H1 (cell line): ENCODE measurements around the gene AFF4. TPM values are rescaled to one million over a fixed set of nuclear protein-coding genes. Genes with fewer than 3 reads are reported as not detected.

ENCODE experiments used
- CTCF ChIA-PET: fragments of 300-600 bp; sonication (Branson Sonifier 250); formaldehyde crosslinking; loops from one replicate; lab custom pipeline; 2021; ENCODE audit not compliant: partially characterized antibody; lab: Charles Lee
- POLR2A ChIA-PET: fragments of 300-600 bp; sonication (Branson Sonifier 250); formaldehyde crosslinking; loops from one replicate; lab custom pipeline; 2021; ENCODE audit warnings: inconsistent platforms; ENCODE audit not compliant: partially characterized antibody; lab: Charles Lee
- DNase-seq, 2 experiments: peaks; one replicate each; pipeline versions ENCODE4 v3.0.0 to v3.0.0-alpha.2; 2010 to 2022; ENCODE audit warnings: low spot score in 2 of 2, low read depth in 1 of 2, mixed read lengths in 1 of 2
- FAIRE-seq: peaks from 2 replicates; lab custom pipeline; 2011; peaks lifted over from hg19 to GRCh38; lab: Jason Lieb, UNC
- H2AFZ ChIP-seq: 2 replicates; pipeline ENCODE4 v1.8.1; 2012; ENCODE audit warnings: low read length, inconsistent platforms
- H2AK5ac ChIP-seq: 2 replicates; pipeline ENCODE4 v1.6.1; 2013; ENCODE audit warnings: low read depth, low read length
- H2BK120ac ChIP-seq: replicated peaks from 2 replicates; pipeline ENCODE3; 2013; ENCODE audit warnings: low read depth, low read length, inconsistent platforms
- H2BK12ac ChIP-seq: 2 replicates; pipeline ENCODE4 v1.6.1; 2013; ENCODE audit warnings: low read depth, low read length
- H2BK15ac ChIP-seq: 2 replicates; pipeline ENCODE4 v1.6.1; 2013; ENCODE audit warnings: low read length
- H2BK20ac ChIP-seq: 2 replicates; pipeline ENCODE4 v1.6.1; 2013; ENCODE audit warnings: low read length
- H2BK5ac ChIP-seq: 2 replicates; pipeline ENCODE4 v1.6.1; 2013; ENCODE audit warnings: low read depth, low read length
- H3K14ac ChIP-seq: 2 replicates; pipeline ENCODE4 v1.6.1; 2013; ENCODE audit warnings: inconsistent platforms; ENCODE audit not compliant: insufficient read length
- H3K18ac ChIP-seq: 2 replicates; pipeline ENCODE4 v1.6.1; 2013; ENCODE audit warnings: low read length; ENCODE audit errors: extremely low read depth
- H3K23ac ChIP-seq: 2 replicates; pipeline ENCODE4 v1.6.1; 2013; ENCODE audit warnings: inconsistent platforms; ENCODE audit not compliant: insufficient read length
- H3K23me2 ChIP-seq: 2 replicates; pipeline ENCODE4 v1.6.1; 2013; ENCODE audit warnings: low read depth, low read length
- H3K27ac ChIP-seq: 2 replicates; pipeline ENCODE4 v1.6.1; 2011; ENCODE audit warnings: low read depth, low read length, inconsistent platforms
- H3K27me3 ChIP-seq, 4 experiments: replicated peaks in 1 of 4; 1 replicate in 1 of 4; 2 replicates in 3 of 4; pipeline versions ENCODE4 v1.6.1 to v1.8.1; 2011 to 2013; ENCODE audit warnings: low read length in 3 of 4, mild to moderate bottlenecking in 3 of 4, inconsistent platforms in 2 of 4, mixed read lengths in 2 of 4, moderate library complexity in 1 of 4; ENCODE audit not compliant: control insufficient read depth in 3 of 4, insufficient read depth in 3 of 4; ENCODE audit errors: extremely low read depth in 1 of 4
- H3K36me3 ChIP-seq, 4 experiments: 2 replicates each; pipeline versions ENCODE4 v1.6.1 to v1.8.1; 2011 to 2013; ENCODE audit warnings: mild to moderate bottlenecking in 4 of 4, low read length in 3 of 4, moderate library complexity in 2 of 4, control low read depth in 1 of 4, inconsistent platforms in 1 of 4; ENCODE audit not compliant: insufficient read depth in 4 of 4, control insufficient read depth in 2 of 4
- H3K4ac ChIP-seq: replicated peaks from 2 replicates; pipeline ENCODE3; 2013; ENCODE audit warnings: low read length, low read depth, mixed read lengths, inconsistent platforms; ENCODE audit not compliant: insufficient read length
- H3K4me1 ChIP-seq, 4 experiments: replicated peaks in 1 of 4; 1 replicate in 1 of 4; 2 replicates in 3 of 4; pipeline versions ENCODE4 v1.6.1 to v1.8.1; 2011 to 2013; ENCODE audit warnings: low read length in 3 of 4, inconsistent platforms in 2 of 4, mixed read lengths in 1 of 4; ENCODE audit not compliant: insufficient read depth in 4 of 4, control insufficient read depth in 3 of 4
- H3K4me2 ChIP-seq, 2 experiments: 2 replicates each; pipeline versions ENCODE4 v1.6.1 to v1.8.1; 2011 to 2013; ENCODE audit warnings: low read depth in 2 of 2, low read length in 2 of 2, control low read depth in 1 of 2, inconsistent platforms in 1 of 2, mild to moderate bottlenecking in 1 of 2; ENCODE audit not compliant: insufficient read depth in 1 of 2
- H3K4me3 ChIP-seq, 4 experiments: fragments of 200-600, 300-600 bp in 1 of 4; sonication (generic), shearing (Covaris generic), sonication (Bioruptor Twin) in 1 of 4; 2 replicates each; pipeline versions ENCODE4 v1.5.1 to v1.8.1; 2011 to 2016; ENCODE audit warnings: low read length in 4 of 4, low read depth in 3 of 4, control low read depth in 2 of 4, inconsistent platforms in 2 of 4, mild to moderate bottlenecking in 2 of 4, mixed read lengths in 1 of 4, moderate library complexity in 1 of 4; ENCODE audit not compliant: insufficient read depth in 2 of 4; ENCODE audit errors: extremely low read depth in 1 of 4
- H3K56ac ChIP-seq: replicated peaks from 2 replicates; pipeline ENCODE3; 2013; ENCODE audit warnings: low read depth, mild to moderate bottlenecking, mixed read lengths, low read length, inconsistent platforms; ENCODE audit not compliant: insufficient read length
- H3K79me1 ChIP-seq: 2 replicates; pipeline ENCODE4 v1.6.1; 2013; ENCODE audit warnings: low read depth, low read length, control low read depth
- H3K79me2 ChIP-seq, 2 experiments: 2 replicates each; pipeline versions ENCODE4 v1.6.1 to v1.8.1; 2012 to 2013; ENCODE audit warnings: low read length in 2 of 2, mild to moderate bottlenecking in 2 of 2, inconsistent platforms in 1 of 2; ENCODE audit not compliant: insufficient read depth in 2 of 2, control insufficient read depth in 1 of 2
- H3K9ac ChIP-seq, 4 experiments: replicated peaks in 1 of 4; 1 replicate in 1 of 4; 2 replicates in 3 of 4; pipeline versions ENCODE4 v1.6.1 to v1.8.1; 2011 to 2013; ENCODE audit warnings: low read depth in 3 of 4, low read length in 3 of 4, control low read depth in 2 of 4, mild to moderate bottlenecking in 2 of 4, moderate library complexity in 2 of 4, inconsistent platforms in 1 of 4; ENCODE audit errors: extremely low read depth in 1 of 4
- H3K9me3 ChIP-seq, 2 experiments: 2 replicates each; pipeline versions ENCODE4 v1.6.1 to v1.8.1; 2012 to 2013; ENCODE audit warnings: mild to moderate bottlenecking in 2 of 2, moderate library complexity in 2 of 2, control low read depth in 1 of 2, inconsistent platforms in 1 of 2, low read depth in 1 of 2, low read length in 1 of 2, mixed read lengths in 1 of 2; ENCODE audit not compliant: insufficient read depth in 2 of 2
- H4K20me1 ChIP-seq, 2 experiments: replicated peaks in 1 of 2; 2 replicates each; pipeline versions ENCODE3 to v1.8.1; 2011 to 2013; ENCODE audit warnings: inconsistent platforms in 2 of 2, low read length in 2 of 2, mild to moderate bottlenecking in 1 of 2; ENCODE audit not compliant: insufficient read depth in 2 of 2, control insufficient read depth in 1 of 2
- H4K5ac ChIP-seq: 2 replicates; pipeline ENCODE4 v1.6.1; 2013; ENCODE audit warnings: low read length, low read depth, mixed read lengths, inconsistent platforms; ENCODE audit not compliant: insufficient read length
- H4K8ac ChIP-seq: 2 replicates; pipeline ENCODE4 v1.8.0; 2013; ENCODE audit warnings: mild to moderate bottlenecking, moderate library complexity, low read length, inconsistent platforms; ENCODE audit not compliant: insufficient read depth; ENCODE audit errors: extremely low read depth
- H4K91ac ChIP-seq: replicated peaks from 2 replicates; pipeline ENCODE3; 2013; ENCODE audit warnings: low read length, mixed read lengths, inconsistent platforms; ENCODE audit not compliant: insufficient read length
- CBX5 ChIP-seq: fragments of 300-800, 300-1000 bp; sonication (generic); IDR thresholded peaks from 2 replicates; pipeline ENCODE4 v1.7.1; 2016; ENCODE audit warnings: antibody characterized with exemption, low read length, low read depth
- MAFK ChIP-seq: IDR thresholded peaks from 2 replicates; pipeline ENCODE4 v1.6.1; 2012; ENCODE audit warnings: low read depth, mild to moderate bottlenecking, improper control_type of control experiment, low read length
- POLR2A ChIP-seq, 2 experiments: IDR thresholded peaks; 1 replicate in 1 of 2; 2 replicates in 1 of 2; pipeline ENCODE4 v1.6.1; 2011; ENCODE audit warnings: low read depth in 2 of 2, low read length in 2 of 2, mild to moderate bottlenecking in 2 of 2; ENCODE audit errors: control extremely low read depth in 1 of 2
- POLR2AphosphoS5 ChIP-seq: IDR thresholded peaks from 2 replicates; pipeline ENCODE4 v1.6.1; 2011; ENCODE audit warnings: low read depth, low read length
- SIRT6 ChIP-seq: IDR thresholded peaks from one replicate; pipeline ENCODE4 v1.7.1; 2012; ENCODE audit warnings: low read length, inconsistent platforms
- SP4 ChIP-seq: IDR thresholded peaks from 2 replicates; pipeline ENCODE4 v1.6.1; 2012; ENCODE audit warnings: low read length, inconsistent platforms
- WGBS, 2 experiments: shearing (Covaris generic) in 1 of 2; methylation state at CpG; one replicate each; pipeline versions ENCODE4 v1.1.6 to v1.1.7; 2013 to 2015; ENCODE audit warnings: low lambda C conversion rate in 2 of 2, mixed read lengths in 2 of 2, inconsistent platforms in 1 of 2, low coverage in 1 of 2, missing lambda C conversion rate in 1 of 2; ENCODE audit not compliant: insufficient replicate concordance in 2 of 2, insufficient coverage in 1 of 2, insufficient read length in 1 of 2; ENCODE audit errors: extremely low coverage in 1 of 2, missing lambda C conversion rate in 1 of 2; 5-methylcytosine and 5-hydroxymethylcytosine counted together
- polyA plus RNA-seq, 7 experiments: library from polyadenylated mRNA; depleted of rRNA in 3 of 7; stranded (reverse) in 5 of 7; unstranded in 2 of 7; fragments of >200 nt in 5 of 7; fragments of 200-250 nt in 2 of 7; gene quantifications; 1 replicate in 5 of 7; 2 replicates in 1 of 7; 4 replicates in 1 of 7; pipeline versions ENCODE4 v1.2.1 to v1.2.3, GENCODE V29; 2011 to 2013; ENCODE audit warnings: missing spikeins in 2 of 7, mixed read lengths in 2 of 7
- total RNA-seq: library from RNA; stranded (reverse); fragmentation: NEBNext Ultra II Directional; extraction: Animal tissue kit (Norgen Biotek cat#: 25700); gene quantifications from 2 replicates; pipeline ENCODE4 v1.2.1, GENCODE V29; 2021

AFF4 gene
- total and polyA plus RNA-seq, 2 of the 8 experiments (the other 6 are each of a cell fraction or from before 2014, with no cell fraction given) = 12.0 to 61.4 TPM

GRCh38 chr5:132873119-132873929 is 90.1 kb downstream of the AFF4 start, which contains the start of gene LEAP2:
LEAP2 (plus strand) TSS chr5:132873668; CDS start chr5:132873695, 27 bp downstream.
- CTCF ChIA-PET = interaction anchor here (0.5 to 32.2 kb wide), 4 partner anchors 10 to 484 kb away, joined by 3 to 465 read pairs (median 6); partner anchors contain the start of gene SHROOM1
- no peaks in the 10 kb centered on the region for H3K79me1 ChIP-seq
- H3K4me2 ChIP-seq = no peak within 1 kb of the TSS
- H2AK5ac ChIP-seq = no peak within 1 kb of the TSS
- H3K18ac ChIP-seq = no peak within 1 kb of the TSS
- POLR2A ChIA-PET = interaction anchor here (1.2 to 1.6 kb wide), 6 partner anchors 9 to 48 kb away, joined by 3 to 5 read pairs (median 4); no protein-coding TSS in a partner anchor
- no peak within 1 kb of the TSS for H3K4me3 ChIP-seq
- no peak within 1 kb of the TSS for H4K8ac ChIP-seq
- H4K91ac ChIP-seq = no peak within 1 kb of the TSS
- no peak within 1 kb of the TSS for H2BK5ac ChIP-seq
- peaks cover 2% of the 10 kb centered on the region; the same call in 1 of the 2 replicates for H3K23me2 ChIP-seq
- H4K5ac ChIP-seq = no peak within 1 kb of the TSS
- no peaks in the 10 kb centered on the region for H3K4me1 ChIP-seq
- H3K14ac ChIP-seq = no peak within 1 kb of the TSS
- no peak within 1 kb of the TSS for H3K9ac ChIP-seq
- H4K20me1 ChIP-seq = no peaks in the 10 kb centered on the region
- H2BK12ac ChIP-seq = no peak within 1 kb of the TSS
- H3K23ac ChIP-seq = no peak within 1 kb of the TSS
- H2BK20ac ChIP-seq = no peak within 1 kb of the TSS
- no peak within 1 kb of the TSS for H3K27ac ChIP-seq
- DNase-seq (no peak), FAIRE-seq (no peak)
- no peak within 1 kb of the TSS for H2BK15ac ChIP-seq
- no peaks in the 10 kb centered on the region for H3K9me3 ChIP-seq
- no peak within 1 kb of the TSS for H3K4ac ChIP-seq
- H3K27me3 ChIP-seq = no peaks in the 10 kb centered on the region
- H3K79me2 ChIP-seq = no peaks in the 10 kb centered on the region
- no peak within 1 kb of the TSS for H2BK120ac ChIP-seq
- peaks cover 6 to 25% (median 14%) of the 10 kb centered on the region in 4 experiments for H3K36me3 ChIP-seq
- no peak within 1 kb of the TSS for H3K56ac ChIP-seq
- H2AFZ ChIP-seq = no peak within 1 kb of the TSS
- WGBS, 2 experiments = 85% methylated on average over 6 of the region's 6 CpGs; no CpG with 5 or more reads in 1 of the 2 experiments
- TF ChIP-seq SIRT6 (no peak), POLR2A (IDR thresholded peaks at IDR 0.05; ENCODE audit: control extremely low read depth in 1 of 2, low read depth in 2 of 2, low read length in 2 of 2) (peak in 1 of 2 experiments; percentile 9; a peak in 1 of 3 replicates), POLR2AphosphoS5 (peak; percentile 56), SP4 (no peak), CBX5 (no peak), MAFK (no peak)
